Endothelial cell of umbilical vein (primary cell): Measurements from ENCODE around the gene PROCA1. TPM values are rescaled to one million over a fixed set of nuclear protein-coding genes. Genes with fewer than 3 reads are reported as not detected.

Experiments used
- BruUV-seq: library from RNA; stranded (reverse); fragments of 400-500 nt; replicated peaks from 2 replicates; lab custom pipeline; 2021; lab: Mats Ljungman, UMichigan
- CTCF ChIA-PET: fragments of 300-600, 350-600 bp; sonication (Branson Sonifier 250); formaldehyde crosslinking; loops from one replicate; lab custom pipeline; 2021; ENCODE audit warnings: antibody characterized with exemption, inconsistent platforms; lab: Charles Lee
- POLR2A ChIA-PET: fragments of 300-600, 350-600 bp; sonication (Branson Sonifier 250); formaldehyde crosslinking; loops from one replicate; lab custom pipeline; 2021; ENCODE audit warnings: antibody characterized with exemption, inconsistent platforms; lab: Charles Lee
- DNase-seq: peaks from one replicate; pipeline ENCODE4 v3.0.0-alpha.2; 2011; ENCODE audit warnings: low read depth, low spot score
- FAIRE-seq: peaks from 2 replicates; lab custom pipeline; 2011; peaks lifted over from hg19 to GRCh38; lab: Jason Lieb, UNC
- H2AFZ ChIP-seq: 2 replicates; pipeline ENCODE4 v1.6.0; 2012; ENCODE audit warnings: low read depth, low read length, control low read depth, inconsistent platforms
- H3K27ac ChIP-seq: 2 replicates; pipeline ENCODE4 v1.5.1; 2011; ENCODE audit warnings: low read depth, mild to moderate bottlenecking, control low read depth, low read length, moderate library complexity; ENCODE audit not compliant: insufficient read depth
- H3K27me3 ChIP-seq, 2 experiments: 2 replicates each; pipeline versions ENCODE4 v1.6.0 to v1.6.1; 2011; ENCODE audit warnings: low read length in 2 of 2, mixed read lengths in 1 of 2; ENCODE audit not compliant: control insufficient read depth in 2 of 2, insufficient read depth in 2 of 2
- H3K36me3 ChIP-seq, 2 experiments: 2 replicates in 1 of 2; 3 replicates in 1 of 2; pipeline ENCODE4 v1.5.1; 2011; ENCODE audit warnings: low read length in 2 of 2, mild to moderate bottlenecking in 1 of 2, moderate library complexity in 1 of 2; ENCODE audit not compliant: control insufficient read depth in 2 of 2, insufficient read depth in 2 of 2; ENCODE audit errors: extremely low read depth in 1 of 2
- H3K4me1 ChIP-seq: 3 replicates; pipeline ENCODE4 v1.5.1; 2011; ENCODE audit warnings: mild to moderate bottlenecking, low read length; ENCODE audit not compliant: control insufficient read depth, insufficient read depth; ENCODE audit errors: extremely low read depth
- H3K4me2 ChIP-seq: 2 replicates; pipeline ENCODE4 v1.6.1; 2011; ENCODE audit warnings: low read length, control low read depth, mixed read lengths; ENCODE audit not compliant: insufficient read depth
- H3K4me3 ChIP-seq, 3 experiments: fragments of 200-600 bp in 1 of 3; sonication (generic), shearing (Covaris generic) in 1 of 3; replicated peaks in 1 of 3; 2 replicates each; pipeline ENCODE4 v1.5.1; 2011 to 2016; ENCODE audit warnings: control low read depth in 3 of 3, low read length in 3 of 3, mild to moderate bottlenecking in 2 of 3, inconsistent platforms in 1 of 3, low read depth in 1 of 3, moderate library complexity in 1 of 3; ENCODE audit not compliant: insufficient read depth in 1 of 3
- H3K79me2 ChIP-seq: 2 replicates; pipeline ENCODE4 v1.6.0; 2012; ENCODE audit warnings: low read length, inconsistent platforms; ENCODE audit not compliant: control insufficient read depth, insufficient read depth
- H3K9ac ChIP-seq: replicated peaks from 2 replicates; pipeline ENCODE3; 2011; ENCODE audit warnings: low read length, control low read depth; ENCODE audit not compliant: insufficient read depth; ENCODE audit errors: extremely low read depth
- H3K9me1 ChIP-seq: replicated peaks from 3 replicates; pipeline ENCODE4 v1.6.0; 2011; ENCODE audit warnings: mild to moderate bottlenecking, low read length; ENCODE audit not compliant: control insufficient read depth, insufficient read depth; ENCODE audit errors: extremely low read depth
- H3K9me3 ChIP-seq: replicated peaks from 2 replicates; pipeline ENCODE4 v1.5.1; 2012; ENCODE audit warnings: low read length, inconsistent platforms; ENCODE audit not compliant: control insufficient read depth, insufficient read depth
- H4K20me1 ChIP-seq: replicated peaks from 2 replicates; pipeline ENCODE3; 2011; ENCODE audit warnings: mild to moderate bottlenecking, low read length; ENCODE audit not compliant: control insufficient read depth, insufficient read depth; ENCODE audit errors: extremely low read depth
- JUN ChIP-seq: IDR thresholded peaks from 2 replicates; pipeline ENCODE4 v1.6.1; 2011; ENCODE audit warnings: borderline replicate concordance, low read depth; ENCODE audit not compliant: insufficient read length, insufficient read depth
- MAX ChIP-seq: IDR thresholded peaks from 2 replicates; pipeline ENCODE4 v1.6.1; 2011; ENCODE audit not compliant: insufficient read depth, insufficient read length
- dilution Hi-C: fragments of 300-500 bp; cut with MboI; formaldehyde crosslinking; loops from one replicate; pipeline ENCODE4 v1.15.0; 2019; ENCODE audit warnings: low sequenced_read_pairs; ENCODE audit not compliant: extremely low pct_ligation_motif_present
- intact Hi-C: fragments of 100-400 bp; cut with micrococcal nuclease; formaldehyde crosslinking; loops from one replicate; pipeline ENCODE4 v1.10.0; 2022
- polyA plus RNA-seq, 4 experiments: library from polyadenylated mRNA; depleted of rRNA in 3 of 4; stranded (reverse) in 3 of 4; unstranded in 1 of 4; fragments of >200 nt; gene quantifications; 2 replicates each; pipeline versions ENCODE4 v1.2.1 to v1.2.3, GENCODE V29; 2011 to 2012; ENCODE audit warnings: missing spikeins in 1 of 4
- total RNA-seq: library from RNA; stranded (reverse); gene quantifications from 2 replicates; pipeline ENCODE4 v1.2.3, GENCODE V29; 2021
- TF ChIP-seq, protein P1 (sequence below), 2 donors: IDR thresholded peaks; 1 replicate in 1 of 2; 2 replicates in 1 of 2; pipeline ENCODE4 v1.5.1; 2011; ENCODE audit warnings: low read length in 2 of 2, mild to moderate bottlenecking in 2 of 2, moderate library complexity in 2 of 2, control low read depth in 1 of 2, inconsistent platforms in 1 of 2, low read depth in 1 of 2; ENCODE audit not compliant: insufficient read depth in 1 of 2; ENCODE audit errors: extremely low read depth in 1 of 2

Gene PROCA1
- total and polyA plus RNA-seq, 2 donors (not counting 3 experiments of a cell fraction or from before 2014, with no cell fraction given): 2.0 to 2.1 TPM

GRCh38 chr17:28704219-28704858 is 7.3 kb downstream of the PROCA1 start:
- no peak overlapping the region for H3K4me2 ChIP-seq
- POLR2A ChIA-PET: no interaction called here
- no TSS peak for BruUV-seq
- no peaks in the 10 kb centered on the region for H3K4me1 ChIP-seq
- peaks cover 13 to 48% of the 10 kb centered on the region in 2 experiments for H3K36me3 ChIP-seq
- no peaks in the 10 kb centered on the region for H3K9me1 ChIP-seq
- DNase-seq (no peak), FAIRE-seq (no peak)
- CTCF ChIA-PET: interaction anchor here (1.9 kb wide), 1 partner anchor 57 kb away, joined by 6 read pairs; no protein-coding TSS in a partner anchor
- H3K9me3 ChIP-seq: no peaks in the 10 kb centered on the region
- no peak overlapping the region for H3K27ac ChIP-seq
- no peaks in the 10 kb centered on the region for H4K20me1 ChIP-seq
- intact Hi-C loops: no loop called here
- no peak overlapping the region for H2AFZ ChIP-seq
- H3K79me2 ChIP-seq: no peaks in the 10 kb centered on the region
- no peaks in the 10 kb centered on the region for H3K27me3 ChIP-seq
- TF ChIP-seq JUN: no peak
- no peak for TF ChIP-seq MAX
- TF ChIP-seq, protein P1, sequence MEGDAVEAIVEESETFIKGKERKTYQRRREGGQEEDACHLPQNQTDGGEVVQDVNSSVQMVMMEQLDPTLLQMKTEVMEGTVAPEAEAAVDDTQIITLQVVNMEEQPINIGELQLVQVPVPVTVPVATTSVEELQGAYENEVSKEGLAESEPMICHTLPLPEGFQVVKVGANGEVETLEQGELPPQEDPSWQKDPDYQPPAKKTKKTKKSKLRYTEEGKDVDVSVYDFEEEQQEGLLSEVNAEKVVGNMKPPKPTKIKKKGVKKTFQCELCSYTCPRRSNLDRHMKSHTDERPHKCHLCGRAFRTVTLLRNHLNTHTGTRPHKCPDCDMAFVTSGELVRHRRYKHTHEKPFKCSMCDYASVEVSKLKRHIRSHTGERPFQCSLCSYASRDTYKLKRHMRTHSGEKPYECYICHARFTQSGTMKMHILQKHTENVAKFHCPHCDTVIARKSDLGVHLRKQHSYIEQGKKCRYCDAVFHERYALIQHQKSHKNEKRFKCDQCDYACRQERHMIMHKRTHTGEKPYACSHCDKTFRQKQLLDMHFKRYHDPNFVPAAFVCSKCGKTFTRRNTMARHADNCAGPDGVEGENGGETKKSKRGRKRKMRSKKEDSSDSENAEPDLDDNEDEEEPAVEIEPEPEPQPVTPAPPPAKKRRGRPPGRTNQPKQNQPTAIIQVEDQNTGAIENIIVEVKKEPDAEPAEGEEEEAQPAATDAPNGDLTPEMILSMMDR (IDR thresholded peaks at IDR 0.05; ENCODE audit: extremely low read depth in 1 of 2, insufficient read depth in 1 of 2, low read depth in 1 of 2, low read length in 2 of 2): no peak
- no peak overlapping the region for H3K9ac ChIP-seq
- no peak overlapping the region for H3K4me3 ChIP-seq
- dilution Hi-C loops: no loop called here
